Keratinocyte (primary cell): ENCODE results near the gene ARHGAP6. TPM values are rescaled to one million over a fixed set of nuclear protein-coding genes. Genes with fewer than 3 reads are reported as not detected.

Experiments
- DNase-seq: peaks from one replicate; pipeline ENCODE4 v3.0.0-alpha.2; 2011; ENCODE audit warnings: low read depth, missing footprints, low spot score
- FAIRE-seq: peaks from 2 replicates; lab custom pipeline; 2011; peaks lifted over from hg19 to GRCh38; lab: Jason Lieb, UNC
- H2AFZ ChIP-seq: 2 replicates; pipeline ENCODE4 v1.6.0; 2012; ENCODE audit warnings: low read length, control low read depth, inconsistent platforms; ENCODE audit not compliant: control insufficient read depth
- H3K27ac ChIP-seq: 2 replicates; pipeline ENCODE4 v1.5.1; 2011; ENCODE audit warnings: low read length; ENCODE audit not compliant: control insufficient read depth, insufficient read depth
- H3K27me3 ChIP-seq: 3 replicates; pipeline ENCODE4 v1.6.0; 2011; ENCODE audit warnings: low read length; ENCODE audit not compliant: control insufficient read depth, insufficient read depth; ENCODE audit errors: extremely low read depth
- H3K36me3 ChIP-seq, 2 experiments: 2 replicates in 1 of 2; 3 replicates in 1 of 2; pipeline ENCODE4 v1.5.1; 2011; ENCODE audit warnings: low read length in 2 of 2, mild to moderate bottlenecking in 1 of 2; ENCODE audit not compliant: control insufficient read depth in 2 of 2, insufficient read depth in 2 of 2; ENCODE audit errors: extremely low read depth in 1 of 2
- H3K4me1 ChIP-seq: 3 replicates; pipeline ENCODE4 v1.5.1; 2011; ENCODE audit warnings: low read length; ENCODE audit not compliant: control insufficient read depth, insufficient read depth; ENCODE audit errors: extremely low read depth
- H3K4me2 ChIP-seq: 3 replicates; pipeline ENCODE4 v1.6.0; 2011; ENCODE audit warnings: low read depth, low read length; ENCODE audit not compliant: control insufficient read depth, insufficient read depth; ENCODE audit errors: extremely low read depth
- H3K4me3 ChIP-seq, 3 experiments: fragments of 200-600 bp in 1 of 3; sonication (generic) in 1 of 3; 2 replicates in 2 of 3; 3 replicates in 1 of 3; pipeline ENCODE4 v1.5.1; 2011 to 2016; ENCODE audit warnings: low read length in 3 of 3, mild to moderate bottlenecking in 3 of 3, control low read depth in 2 of 3, inconsistent platforms in 1 of 3, low read depth in 1 of 3, mixed read lengths in 1 of 3, mixed run types in 1 of 3, moderate library complexity in 1 of 3; ENCODE audit not compliant: control insufficient read depth in 2 of 3, insufficient read depth in 2 of 3; ENCODE audit errors: extremely low read depth in 1 of 3
- H3K79me2 ChIP-seq: 2 replicates; pipeline ENCODE4 v1.6.0; 2012; ENCODE audit warnings: low read length; ENCODE audit not compliant: control insufficient read depth, insufficient read depth
- H3K9ac ChIP-seq: 3 replicates; pipeline ENCODE4 v1.6.0; 2011; ENCODE audit warnings: low read length; ENCODE audit not compliant: control insufficient read depth, insufficient read depth; ENCODE audit errors: extremely low read depth
- H3K9me1 ChIP-seq: 3 replicates; pipeline ENCODE4 v1.6.0; 2011; ENCODE audit warnings: low read length; ENCODE audit not compliant: control insufficient read depth, insufficient read depth; ENCODE audit errors: extremely low read depth
- H3K9me3 ChIP-seq: 2 replicates; pipeline ENCODE4 v1.5.1; 2012; ENCODE audit warnings: low read depth, low read length; ENCODE audit not compliant: control insufficient read depth
- H4K20me1 ChIP-seq: 3 replicates; pipeline ENCODE4 v1.6.0; 2011; ENCODE audit warnings: low read length; ENCODE audit not compliant: control insufficient read depth, insufficient read depth; ENCODE audit errors: extremely low read depth
- EZH2 ChIP-seq: IDR thresholded peaks from one replicate; pipeline ENCODE4 v1.6.1; 2012; ENCODE audit warnings: inconsistent platforms, mild to moderate bottlenecking, low read length, moderate library complexity
- dilution Hi-C: fragments of 300-500 bp; cut with MboI; formaldehyde crosslinking; loops from one replicate; pipeline ENCODE4 v1.7.0; 2020; ENCODE audit warnings: low sequenced_read_pairs; ENCODE audit not compliant: extremely low pct_ligation_motif_present
- polyA plus RNA-seq, 5 experiments: library from polyadenylated mRNA; depleted of rRNA in 3 of 5; stranded (reverse) in 3 of 5; stranded (forward) in 1 of 5; unstranded in 1 of 5; fragments of >200 nt; gene quantifications; 1 replicate in 1 of 5; 2 replicates in 3 of 5; 3 replicates in 1 of 5; pipeline versions ENCODE4 v1.2.1 to v1.2.3, GENCODE V29; 2011 to 2012; ENCODE audit warnings: missing spikeins in 2 of 5, low read depth in 1 of 5, low replicate concordance in 1 of 5
- TF ChIP-seq, protein P1 (sequence below), 3 experiments: IDR thresholded peaks in 1 of 3; conservative IDR thresholded peaks in 1 of 3; optimal IDR thresholded peaks in 1 of 3; 2 replicates in 2 of 3; 3 replicates in 1 of 3; pipeline versions ENCODE3 to v1.5.1; 2011; ENCODE audit warnings: low read length in 3 of 3, mild to moderate bottlenecking in 3 of 3, moderate library complexity in 2 of 3, control low read depth in 1 of 3, inconsistent platforms in 1 of 3; ENCODE audit not compliant: insufficient read depth in 2 of 3; ENCODE audit errors: extremely low read depth in 1 of 3

ARHGAP6 gene
- polyA plus RNA-seq, 1 donor (not counting 4 experiments of a cell fraction or from before 2014, with no cell fraction given): 0.01 TPM

DNA sequence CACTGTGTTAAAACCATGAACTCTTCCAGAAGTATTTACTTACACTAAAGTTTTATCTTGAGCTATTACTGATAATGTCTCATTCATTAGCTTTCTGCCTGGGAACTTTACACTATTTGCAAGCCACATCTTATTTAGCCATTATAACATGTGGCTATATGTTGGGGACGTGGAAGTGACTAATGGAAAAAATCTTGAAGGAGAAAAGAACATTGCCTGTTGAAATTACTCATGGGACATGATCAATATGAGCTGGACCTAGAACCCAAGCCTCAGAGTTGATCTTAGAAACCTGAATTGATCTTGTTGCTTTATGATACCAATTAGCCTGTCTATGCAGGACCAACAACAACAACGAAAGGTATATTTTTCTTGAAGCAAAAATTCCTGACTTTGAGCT is 22.5 kb upstream of the ARHGAP6 start:
- H3K9me1 ChIP-seq: no peaks in the 10 kb centered on the region
- dilution Hi-C loops: no loop called here
- no peak overlapping the region for H3K9ac ChIP-seq
- H4K20me1 ChIP-seq: no peaks in the 10 kb centered on the region
- H3K27me3 ChIP-seq: no peaks in the 10 kb centered on the region
- peaks cover 1% of the 10 kb centered on the region for H3K9me3 ChIP-seq
- H3K27ac ChIP-seq: no peak overlapping the region
- no peak overlapping the region for H3K4me2 ChIP-seq
- no peaks in the 10 kb centered on the region for H3K79me2 ChIP-seq
- no peaks in the 10 kb centered on the region for H3K4me1 ChIP-seq
- no peaks in the 10 kb centered on the region for H3K36me3 ChIP-seq
- no peak for DNase-seq
- no peak for FAIRE-seq
- H2AFZ ChIP-seq: no peak overlapping the region
- H3K4me3 ChIP-seq: no peak overlapping the region
- no peak for TF ChIP-seq EZH2
- TF ChIP-seq, protein P1, sequence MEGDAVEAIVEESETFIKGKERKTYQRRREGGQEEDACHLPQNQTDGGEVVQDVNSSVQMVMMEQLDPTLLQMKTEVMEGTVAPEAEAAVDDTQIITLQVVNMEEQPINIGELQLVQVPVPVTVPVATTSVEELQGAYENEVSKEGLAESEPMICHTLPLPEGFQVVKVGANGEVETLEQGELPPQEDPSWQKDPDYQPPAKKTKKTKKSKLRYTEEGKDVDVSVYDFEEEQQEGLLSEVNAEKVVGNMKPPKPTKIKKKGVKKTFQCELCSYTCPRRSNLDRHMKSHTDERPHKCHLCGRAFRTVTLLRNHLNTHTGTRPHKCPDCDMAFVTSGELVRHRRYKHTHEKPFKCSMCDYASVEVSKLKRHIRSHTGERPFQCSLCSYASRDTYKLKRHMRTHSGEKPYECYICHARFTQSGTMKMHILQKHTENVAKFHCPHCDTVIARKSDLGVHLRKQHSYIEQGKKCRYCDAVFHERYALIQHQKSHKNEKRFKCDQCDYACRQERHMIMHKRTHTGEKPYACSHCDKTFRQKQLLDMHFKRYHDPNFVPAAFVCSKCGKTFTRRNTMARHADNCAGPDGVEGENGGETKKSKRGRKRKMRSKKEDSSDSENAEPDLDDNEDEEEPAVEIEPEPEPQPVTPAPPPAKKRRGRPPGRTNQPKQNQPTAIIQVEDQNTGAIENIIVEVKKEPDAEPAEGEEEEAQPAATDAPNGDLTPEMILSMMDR (optimal IDR thresholded peaks at IDR 0.05 in 1 of 3, IDR thresholded peaks at IDR 0.05 in 1 of 3, conservative IDR thresholded peaks at IDR 0.05 in 1 of 3; ENCODE audit: extremely low read depth in 1 of 3, insufficient read depth in 2 of 3, low read length in 3 of 3): no peak

DNA sequence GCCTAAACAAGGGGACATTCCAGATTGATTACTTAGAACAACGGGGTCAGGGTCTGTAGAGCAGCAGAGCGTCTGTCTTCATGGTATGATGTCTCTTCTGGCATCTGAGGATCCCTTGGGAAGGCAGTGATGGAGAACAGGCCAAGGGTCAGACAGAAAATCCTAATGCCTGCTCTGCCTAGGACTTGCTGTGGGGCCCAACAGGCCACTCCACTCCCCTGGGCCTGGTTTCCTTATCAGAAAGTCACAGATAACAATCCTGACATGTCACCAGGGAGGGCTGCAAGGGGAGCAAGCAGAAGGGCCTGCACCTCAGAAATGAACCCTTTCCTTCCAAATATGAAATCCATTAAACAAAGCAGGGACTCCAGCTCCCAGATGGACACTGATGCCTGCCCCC is 21.4 kb upstream of the ARHGAP6 start:
- no peaks in the 10 kb centered on the region for H3K36me3 ChIP-seq
- FAIRE-seq (no peak), DNase-seq (no peak)
- no peaks in the 10 kb centered on the region for H3K4me1 ChIP-seq
- no peaks in the 10 kb centered on the region for H3K27me3 ChIP-seq
- no peak overlapping the region for H3K27ac ChIP-seq
- peaks cover 1% of the 10 kb centered on the region for H3K9me3 ChIP-seq
- no peaks in the 10 kb centered on the region for H3K79me2 ChIP-seq
- H4K20me1 ChIP-seq: no peaks in the 10 kb centered on the region
- no peak overlapping the region for H2AFZ ChIP-seq
- H3K9me1 ChIP-seq: no peaks in the 10 kb centered on the region
- H3K4me3 ChIP-seq: no peak overlapping the region
- no peak overlapping the region for H3K9ac ChIP-seq
- TF ChIP-seq, protein P1 (optimal IDR thresholded peaks at IDR 0.05 in 1 of 3, IDR thresholded peaks at IDR 0.05 in 1 of 3, conservative IDR thresholded peaks at IDR 0.05 in 1 of 3; ENCODE audit: extremely low read depth in 1 of 3, insufficient read depth in 2 of 3, low read length in 3 of 3): no peak
- no peak overlapping the region for H3K4me2 ChIP-seq
- dilution Hi-C loops: no loop called here
